IMR-90 (cell line): ENCODE results near the gene SERPINI1. TPM values are rescaled to one million over a fixed set of nuclear protein-coding genes. Genes with fewer than 3 reads are reported as not detected.

Experiments used
- ATAC-seq: fragments of 200-7000 bp; cut with Tn5 transposase; 2 replicates; pipeline ENCODE4 v1.9.1; 2020; ENCODE audit warnings: low read depth, mild to moderate bottlenecking, moderate library complexity
- BruUV-seq: library from RNA; stranded (reverse); fragments of 400-500 nt; replicated peaks from 2 replicates; lab custom pipeline; 2021; lab: Mats Ljungman, UMichigan
- CTCF ChIA-PET: fragments of 300-600 bp; formaldehyde crosslinking; extraction: SDS; loops from one replicate; lab custom pipeline; 2021; ENCODE audit warnings: antibody characterized with exemption; lab: Yijun Ruan, JAX
- POLR2A ChIA-PET: fragments of 300-600 bp; sonication (Branson Sonifier 250); formaldehyde crosslinking; loops from one replicate; lab custom pipeline; 2022; ENCODE audit warnings: antibody characterized with exemption; ENCODE audit not compliant: unreplicated experiment; lab: Charles Lee
- DNase-seq: peaks from one replicate; pipeline ENCODE4 v3.0.0; 2013
- H2AFZ ChIP-seq: replicated peaks from 2 replicates; pipeline ENCODE3; 2013; ENCODE audit warnings: low read length, mild to moderate bottlenecking; ENCODE audit not compliant: poor library complexity
- H2AK5ac ChIP-seq: 2 replicates; pipeline ENCODE4 v1.6.1; 2013; ENCODE audit warnings: low read depth, low read length, inconsistent platforms
- H2AK9ac ChIP-seq: replicated peaks from 2 replicates; pipeline ENCODE3; 2013; ENCODE audit warnings: mild to moderate bottlenecking, low read depth, low read length, moderate library complexity; ENCODE audit not compliant: poor library complexity
- H2BK120ac ChIP-seq: 2 replicates; pipeline ENCODE4 v1.6.1; 2013; ENCODE audit warnings: low read depth, low read length, inconsistent platforms
- H2BK15ac ChIP-seq: 3 replicates; pipeline ENCODE4 v1.6.1; 2013; ENCODE audit warnings: low read depth, low read length, inconsistent platforms
- H2BK20ac ChIP-seq: 2 replicates; pipeline ENCODE4 v1.6.1; 2013; ENCODE audit warnings: low read depth, mild to moderate bottlenecking, inconsistent platforms, low read length, moderate library complexity
- H2BK5ac ChIP-seq: 2 replicates; pipeline ENCODE4 v1.6.1; 2013; ENCODE audit warnings: mild to moderate bottlenecking, low read depth, low read length, inconsistent platforms; ENCODE audit not compliant: poor library complexity, severe bottlenecking
- H3K14ac ChIP-seq: replicated peaks from 2 replicates; pipeline ENCODE4 v1.6.1; 2013; ENCODE audit warnings: low read depth, low read length, inconsistent platforms
- H3K18ac ChIP-seq: 2 replicates; pipeline ENCODE4 v1.6.1; 2013; ENCODE audit warnings: low read depth, low read length, control low read depth
- H3K23ac ChIP-seq: 2 replicates; pipeline ENCODE4 v1.6.1; 2013; ENCODE audit warnings: low read depth, low read length, inconsistent platforms
- H3K27ac ChIP-seq: 2 replicates; pipeline ENCODE4 v1.5.1; 2013; ENCODE audit warnings: mild to moderate bottlenecking, control low read depth, low read length; ENCODE audit not compliant: insufficient read depth
- H3K27me3 ChIP-seq: 2 replicates; pipeline ENCODE4 v1.6.1; 2013; ENCODE audit warnings: low read length; ENCODE audit not compliant: control insufficient read depth, insufficient read depth
- H3K36me3 ChIP-seq: 2 replicates; pipeline ENCODE4 v1.6.1; 2013; ENCODE audit warnings: low read length, mixed read lengths; ENCODE audit not compliant: control insufficient read depth, insufficient read depth
- H3K4ac ChIP-seq: 2 replicates; pipeline ENCODE4 v1.6.1; 2013; ENCODE audit warnings: low read depth, low read length, inconsistent platforms
- H3K4me1 ChIP-seq: 2 replicates; pipeline ENCODE4 v1.6.1; 2013; ENCODE audit warnings: low read length, mixed read lengths; ENCODE audit not compliant: control insufficient read depth, insufficient read depth
- H3K4me2 ChIP-seq: 2 replicates; pipeline ENCODE4 v1.6.1; 2013; ENCODE audit warnings: low read depth, mild to moderate bottlenecking, control low read depth, low read length, moderate library complexity
- H3K4me3 ChIP-seq: 2 replicates; pipeline ENCODE4 v1.5.1; 2013; ENCODE audit warnings: low read depth, mild to moderate bottlenecking, control low read depth, low read length, moderate library complexity; ENCODE audit not compliant: insufficient read depth
- H3K56ac ChIP-seq: 2 replicates; pipeline ENCODE4 v1.6.1; 2013; ENCODE audit warnings: low read length, inconsistent platforms; ENCODE audit not compliant: insufficient read depth; ENCODE audit errors: extremely low read depth
- H3K79me1 ChIP-seq, 2 experiments: 2 replicates each; pipeline ENCODE4 v1.6.1; 2013; ENCODE audit warnings: low read length in 2 of 2, inconsistent platforms in 1 of 2, low read depth in 1 of 2
- H3K9ac ChIP-seq: 2 replicates; pipeline ENCODE4 v1.6.1; 2013; ENCODE audit warnings: low read depth, low read length, control low read depth
- H3K9me1 ChIP-seq: 2 replicates; pipeline ENCODE4 v1.6.1; 2013; ENCODE audit warnings: low read length, inconsistent platforms; ENCODE audit not compliant: insufficient read depth
- H3K9me3 ChIP-seq: 2 replicates; pipeline ENCODE4 v1.6.1; 2013; ENCODE audit warnings: low read length; ENCODE audit not compliant: control insufficient read depth, insufficient read depth
- H4K20me1 ChIP-seq: 2 replicates; pipeline ENCODE4 v1.6.1; 2013; ENCODE audit warnings: low read length, inconsistent platforms; ENCODE audit not compliant: insufficient read depth
- H4K5ac ChIP-seq: 2 replicates; pipeline ENCODE4 v1.6.1; 2013; ENCODE audit warnings: mild to moderate bottlenecking, low read depth, low read length, control low read depth
- H4K8ac ChIP-seq, 2 experiments: 2 replicates each; pipeline ENCODE4 v1.6.1; 2013; ENCODE audit warnings: low read depth in 2 of 2, low read length in 2 of 2, control low read depth in 1 of 2, inconsistent platforms in 1 of 2
- H4K91ac ChIP-seq: 2 replicates; pipeline ENCODE4 v1.6.1; 2013; ENCODE audit warnings: low read depth, low read length, inconsistent platforms; ENCODE audit not compliant: insufficient read depth
- BHLHE40 ChIP-seq: fragments of 150-350 bp; IDR thresholded peaks from 2 replicates; pipeline ENCODE4 v1.6.1; 2016; ENCODE audit warnings: mild to moderate bottlenecking, low read depth, low read length
- CEBPB ChIP-seq: IDR thresholded peaks from 2 replicates; pipeline ENCODE4 v1.6.1; 2012; ENCODE audit warnings: low read depth, low read length, improper control_type of control experiment
- CHD1 ChIP-seq: IDR thresholded peaks from 2 replicates; pipeline ENCODE4 v1.6.1; 2012; ENCODE audit warnings: low read depth, low read length, improper control_type of control experiment
- MAFK ChIP-seq: IDR thresholded peaks from 2 replicates; pipeline ENCODE4 v1.6.1; 2012; ENCODE audit warnings: low read depth, low read length, improper control_type of control experiment
- MAZ ChIP-seq: IDR thresholded peaks from 2 replicates; pipeline ENCODE4 v1.6.1; 2012; ENCODE audit warnings: low read depth, mild to moderate bottlenecking, low read length, improper control_type of control experiment, moderate library complexity, borderline replicate concordance
- MXI1 ChIP-seq: IDR thresholded peaks from 2 replicates; pipeline ENCODE4 v1.6.1; 2012; ENCODE audit warnings: low read depth, mild to moderate bottlenecking, low read length, moderate library complexity, borderline replicate concordance
- NFE2L2 ChIP-seq: fragments of 150-350 bp; IDR thresholded peaks from 2 replicates; pipeline ENCODE4 v1.6.1; 2016; ENCODE audit warnings: low read depth, mild to moderate bottlenecking, low read length
- RAD21 ChIP-seq: IDR thresholded peaks from 2 replicates; pipeline ENCODE4 v1.6.1; 2012; ENCODE audit warnings: low read length, improper control_type of control experiment
- RCOR1 ChIP-seq: IDR thresholded peaks from 2 replicates; pipeline ENCODE4 v1.6.1; 2012; ENCODE audit warnings: mild to moderate bottlenecking, low read length, improper control_type of control experiment; ENCODE audit not compliant: insufficient replicate concordance
- RFX5 ChIP-seq: IDR thresholded peaks from 2 replicates; pipeline ENCODE4 v1.8.0; 2012; ENCODE audit warnings: low read depth, mild to moderate bottlenecking, low read length, moderate library complexity
- SMC3 ChIP-seq: fragments of 150-350 bp; IDR thresholded peaks from 2 replicates; pipeline ENCODE4 v1.6.1; 2016; ENCODE audit warnings: low read depth, mild to moderate bottlenecking, antibody characterized with exemption, low read length, moderate library complexity
- WGBS, 2 experiments: methylation state at CpG; one replicate each; pipeline versions ENCODE4 v1.1.5 to v1.1.7; 2013; ENCODE audit warnings: missing lambda C conversion rate in 2 of 2; ENCODE audit not compliant: insufficient read length in 1 of 2; ENCODE audit errors: extremely low coverage in 2 of 2; 5-methylcytosine and 5-hydroxymethylcytosine counted together
- dilution Hi-C: fragments of 300-500 bp; cut with HindIII; formaldehyde crosslinking; loops from one replicate; pipeline ENCODE4 v1.14.3; 2018; ENCODE audit warnings: low sequenced_read_pairs; ENCODE audit not compliant: unreplicated experiment
- in situ Hi-C: fragments of 300-500 bp; cut with MboI; formaldehyde crosslinking; loops from 3 replicates; pipeline ENCODE4 v1.14.3; 2019; ENCODE audit warnings: low sequenced_read_pairs, inconsistent platforms, mixed read lengths
- intact Hi-C: fragments of 100-400 bp; cut with micrococcal nuclease; formaldehyde crosslinking; loops from 2 replicates; pipeline ENCODE4 v1.10.0; 2022
- polyA plus RNA-seq, 3 experiments: library from polyadenylated mRNA; depleted of rRNA; stranded (reverse); fragments of >200 nt; gene quantifications; 2 replicates each; pipeline ENCODE4 v1.2.3, GENCODE V29; 2012; ENCODE audit warnings: low replicate concordance in 1 of 3
- total RNA-seq: library from RNA; depleted of rRNA; stranded (reverse); fragments of >200 nt; gene quantifications from 2 replicates; pipeline ENCODE4 v1.2.3, GENCODE V29; 2012
- TF ChIP-seq, protein P1 (sequence below): fragments of 150-350 bp; IDR thresholded peaks from 2 replicates; pipeline ENCODE4 v1.6.1; 2017; ENCODE audit warnings: mild to moderate bottlenecking, antibody characterized with exemption, low read length, low read depth
- TF ChIP-seq, protein P2 (sequence below): fragments of 150-350 bp; IDR thresholded peaks from 2 replicates; pipeline ENCODE4 v1.6.1; 2016; ENCODE audit warnings: low read depth, mild to moderate bottlenecking, low read length, moderate library complexity, borderline replicate concordance
- TF ChIP-seq, protein P3 (sequence below): conservative IDR thresholded peaks from 2 replicates; pipeline ENCODE4 v1.5.1; 2012; ENCODE audit warnings: mild to moderate bottlenecking, low read depth, low read length, improper control_type of control experiment

SERPINI1 gene
- total and polyA plus RNA-seq, 2 of the 4 experiments (the other 2 are of a cell fraction) = 0.36 to 1.3 TPM

DNA sequence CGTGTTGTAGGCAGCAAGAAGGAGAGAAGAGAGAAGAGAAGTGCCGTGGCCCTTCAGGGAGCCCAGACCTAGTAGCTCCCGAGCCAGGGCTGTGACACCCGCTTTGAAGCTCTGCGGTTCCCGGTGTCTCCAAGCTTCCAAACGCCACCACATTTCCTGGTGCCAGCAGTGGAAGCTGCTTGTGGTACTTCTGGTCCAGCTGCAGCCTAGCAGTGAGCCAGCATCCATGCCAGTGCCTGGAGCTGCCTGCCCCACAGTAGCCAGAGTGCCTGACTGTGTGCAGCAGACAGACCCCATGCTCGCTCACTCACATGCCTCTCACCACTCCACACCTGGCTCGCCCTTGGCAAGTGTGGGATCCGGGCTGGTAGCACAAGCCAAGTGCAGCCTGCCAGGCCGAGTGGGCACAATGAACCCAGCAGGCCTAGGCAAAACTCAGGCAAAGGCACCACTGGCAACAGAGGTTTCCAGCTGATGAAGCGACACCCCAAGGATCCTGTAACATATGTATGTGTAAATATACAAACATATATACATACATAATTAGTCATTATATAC lies 85.8 kb downstream of the SERPINI1 start:
- H3K4ac ChIP-seq = no peak overlapping the region
- no peak for DNase-seq
- no peak overlapping the region for H3K9ac ChIP-seq
- ChIA-PET CTCF (no interaction called here), POLR2A (no interaction called here)
- no peak overlapping the region for H2AK9ac ChIP-seq
- H2AFZ ChIP-seq = no peak overlapping the region
- H3K9me3 ChIP-seq = no peaks in the 10 kb centered on the region
- no peak overlapping the region for H2BK20ac ChIP-seq
- no peaks in the 10 kb centered on the region for H3K27me3 ChIP-seq
- in situ Hi-C loops (no loop called here), dilution Hi-C loops (no loop called here), intact Hi-C loops (no loop called here)
- H2BK120ac ChIP-seq = no peak overlapping the region
- ATAC-seq = no peak
- no peak overlapping the region for H4K5ac ChIP-seq
- H3K4me1 ChIP-seq = no peaks in the 10 kb centered on the region
- H3K4me3 ChIP-seq = no peak overlapping the region
- H3K14ac ChIP-seq = no peak overlapping the region
- no peaks in the 10 kb centered on the region for H3K79me1 ChIP-seq
- H2AK5ac ChIP-seq = no peak overlapping the region
- no peak overlapping the region for H2BK5ac ChIP-seq
- H3K56ac ChIP-seq = no peak overlapping the region
- no peak overlapping the region for H3K27ac ChIP-seq
- no peak overlapping the region for H3K23ac ChIP-seq
- H3K36me3 ChIP-seq = no peaks in the 10 kb centered on the region
- 88% methylated on average over 6 of the region's 12 CpGs; no CpG with 5 or more reads in 1 of the 2 experiments for WGBS, 2 experiments
- no peak overlapping the region for H3K18ac ChIP-seq
- TF ChIP-seq, protein P1, sequence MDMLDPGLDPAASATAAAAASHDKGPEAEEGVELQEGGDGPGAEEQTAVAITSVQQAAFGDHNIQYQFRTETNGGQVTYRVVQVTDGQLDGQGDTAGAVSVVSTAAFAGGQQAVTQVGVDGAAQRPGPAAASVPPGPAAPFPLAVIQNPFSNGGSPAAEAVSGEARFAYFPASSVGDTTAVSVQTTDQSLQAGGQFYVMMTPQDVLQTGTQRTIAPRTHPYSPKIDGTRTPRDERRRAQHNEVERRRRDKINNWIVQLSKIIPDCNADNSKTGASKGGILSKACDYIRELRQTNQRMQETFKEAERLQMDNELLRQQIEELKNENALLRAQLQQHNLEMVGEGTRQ = no peak
- TF ChIP-seq RFX5 (no peak), MAZ (no peak), CHD1 (no peak), SMC3 (no peak), BHLHE40 (no peak), RAD21 (no peak), MAFK (no peak), CEBPB (no peak), RCOR1 (no peak), NFE2L2 (no peak), MXI1 (no peak)
- TF ChIP-seq, protein P2, sequence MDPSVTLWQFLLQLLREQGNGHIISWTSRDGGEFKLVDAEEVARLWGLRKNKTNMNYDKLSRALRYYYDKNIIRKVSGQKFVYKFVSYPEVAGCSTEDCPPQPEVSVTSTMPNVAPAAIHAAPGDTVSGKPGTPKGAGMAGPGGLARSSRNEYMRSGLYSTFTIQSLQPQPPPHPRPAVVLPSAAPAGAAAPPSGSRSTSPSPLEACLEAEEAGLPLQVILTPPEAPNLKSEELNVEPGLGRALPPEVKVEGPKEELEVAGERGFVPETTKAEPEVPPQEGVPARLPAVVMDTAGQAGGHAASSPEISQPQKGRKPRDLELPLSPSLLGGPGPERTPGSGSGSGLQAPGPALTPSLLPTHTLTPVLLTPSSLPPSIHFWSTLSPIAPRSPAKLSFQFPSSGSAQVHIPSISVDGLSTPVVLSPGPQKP = no peak
- TF ChIP-seq, protein P3, sequence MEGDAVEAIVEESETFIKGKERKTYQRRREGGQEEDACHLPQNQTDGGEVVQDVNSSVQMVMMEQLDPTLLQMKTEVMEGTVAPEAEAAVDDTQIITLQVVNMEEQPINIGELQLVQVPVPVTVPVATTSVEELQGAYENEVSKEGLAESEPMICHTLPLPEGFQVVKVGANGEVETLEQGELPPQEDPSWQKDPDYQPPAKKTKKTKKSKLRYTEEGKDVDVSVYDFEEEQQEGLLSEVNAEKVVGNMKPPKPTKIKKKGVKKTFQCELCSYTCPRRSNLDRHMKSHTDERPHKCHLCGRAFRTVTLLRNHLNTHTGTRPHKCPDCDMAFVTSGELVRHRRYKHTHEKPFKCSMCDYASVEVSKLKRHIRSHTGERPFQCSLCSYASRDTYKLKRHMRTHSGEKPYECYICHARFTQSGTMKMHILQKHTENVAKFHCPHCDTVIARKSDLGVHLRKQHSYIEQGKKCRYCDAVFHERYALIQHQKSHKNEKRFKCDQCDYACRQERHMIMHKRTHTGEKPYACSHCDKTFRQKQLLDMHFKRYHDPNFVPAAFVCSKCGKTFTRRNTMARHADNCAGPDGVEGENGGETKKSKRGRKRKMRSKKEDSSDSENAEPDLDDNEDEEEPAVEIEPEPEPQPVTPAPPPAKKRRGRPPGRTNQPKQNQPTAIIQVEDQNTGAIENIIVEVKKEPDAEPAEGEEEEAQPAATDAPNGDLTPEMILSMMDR = no peak
- H4K91ac ChIP-seq = no peak overlapping the region
- H2BK15ac ChIP-seq = no peak overlapping the region
- no peak overlapping the region for H4K8ac ChIP-seq
- no peak overlapping the region for H3K4me2 ChIP-seq
- H3K9me1 ChIP-seq = no peaks in the 10 kb centered on the region
- no TSS peak for BruUV-seq
- no peaks in the 10 kb centered on the region for H4K20me1 ChIP-seq
